Mucosa of stomach (tissue), 1 donor: ENCODE data around the gene MPL.
"Not testable (repeated sequence)": the region's sequence is repeated elsewhere in the genome, so short reads cannot be mapped to it uniquely, and the experiment has no call there.

ENCODE experiments used
- H3K27me3 ChIP-seq: one replicate; pipeline ENCODE4 v1.7.0; 2013; ENCODE audit warnings: mild to moderate bottlenecking, low read length; ENCODE audit not compliant: control insufficient read depth, insufficient read depth
- H3K36me3 ChIP-seq: one replicate; pipeline ENCODE4 v1.7.0; 2013; ENCODE audit warnings: low read length; ENCODE audit not compliant: control insufficient read depth, insufficient read depth
- H3K4me1 ChIP-seq: one replicate; pipeline ENCODE4 v1.7.0; 2013; ENCODE audit warnings: mild to moderate bottlenecking, low read length; ENCODE audit not compliant: control insufficient read depth, insufficient read depth
- H3K4me3 ChIP-seq: one replicate; pipeline ENCODE4 v1.7.0; 2013; ENCODE audit warnings: low read length
- H3K9ac ChIP-seq: one replicate; pipeline ENCODE4 v1.7.0; 2013; ENCODE audit warnings: mild to moderate bottlenecking, low read length, moderate library complexity
- H3K9me3 ChIP-seq: one replicate; pipeline ENCODE4 v1.7.0; 2013; ENCODE audit warnings: mild to moderate bottlenecking, low read length, moderate library complexity; ENCODE audit not compliant: control insufficient read depth
- donor health status: Pancreatic carcinoma.

The MPL gene

GRCh38 chr1:43366179-43366578, 28.6 kb downstream of the MPL start:
- Histone ChIP-seq H3K27me3 (no peaks in the 10 kb centered on the region), H3K9ac (peak overlapping the region; percentile 85), H3K4me3 (peak overlapping the region; percentile 39), H3K36me3 (peaks cover 30% of the 10 kb centered on the region), H3K9me3 (no peaks in the 10 kb centered on the region), H3K4me1 (peaks cover 33% of the 10 kb centered on the region)

- H3K36me3 ChIP-seq: peaks cover 30% of the 10 kb centered on the region
- H3K4me3 ChIP-seq: peak overlapping the region; percentile 39
- no peaks in the 10 kb centered on the region for H3K27me3 ChIP-seq
- peak overlapping the region; percentile 85 for H3K9ac ChIP-seq
- H3K9me3 ChIP-seq: no peaks in the 10 kb centered on the region
- peaks cover 33% of the 10 kb centered on the region for H3K4me1 ChIP-seq
These were observed 29.0 kb downstream of the MPL start for GRCh38 chr1:43366601-43367025.

- peaks cover 26% of the 10 kb centered on the region for H3K36me3 ChIP-seq
- peaks cover 33% of the 10 kb centered on the region for H3K4me1 ChIP-seq
- H3K27me3 ChIP-seq: no peaks in the 10 kb centered on the region
These were observed 29.6 kb downstream of the MPL start for GRCh38 chr1:43367026-43367903.

GRCh38 chr1:43367904-43368645, 30.5 kb downstream of the MPL start, which contains the start of gene ELOVL1:
ELOVL1 (minus strand) TSS chr1:43368011; CDS start chr1:43365609, 2,402 bp downstream.
- H3K4me3 ChIP-seq: peak within 1 kb of the TSS; percentile 39
- peaks cover 39% of the 10 kb centered on the region for H3K4me1 ChIP-seq
- H3K36me3 ChIP-seq: peaks cover 21% of the 10 kb centered on the region
- peak within 1 kb of the TSS; percentile 85 for H3K9ac ChIP-seq
- H3K27me3 ChIP-seq: no peaks in the 10 kb centered on the region
- no peaks in the 10 kb centered on the region for H3K9me3 ChIP-seq

More at GRCh38 chr1:43367026-43367903, 29.6 kb downstream of the MPL start:
- peak overlapping the region; percentile 85 for H3K9ac ChIP-seq
- no peaks in the 10 kb centered on the region for H3K9me3 ChIP-seq
- H3K4me3 ChIP-seq: peak overlapping the region; percentile 39

GRCh38 chr1:43368646-43369020, 31.0 kb downstream of the MPL start:
- H3K9ac ChIP-seq: peak overlapping the region; percentile 79
- H3K36me3 ChIP-seq: peaks cover 18% of the 10 kb centered on the region
- H3K4me1 ChIP-seq: peaks cover 37% of the 10 kb centered on the region
- peak overlapping the region; percentile 29 for H3K4me3 ChIP-seq
- H3K9me3 ChIP-seq: no peaks in the 10 kb centered on the region
- no peaks in the 10 kb centered on the region for H3K27me3 ChIP-seq

GRCh38 chr1:43369779-43370178, 32.2 kb downstream of the MPL start:
- H3K36me3 ChIP-seq, H3K9ac ChIP-seq, H3K4me3 ChIP-seq, H3K27me3 ChIP-seq, H3K9me3 ChIP-seq: not testable (repeated sequence)
- H3K4me1 ChIP-seq: peaks cover 37% of the 10 kb centered on the region

GRCh38 chr1:43370564-43370963, 32.9 kb downstream of the MPL start:
- Histone ChIP-seq H3K4me1 (peaks cover 29% of the 10 kb centered on the region), H3K9me3 (no peaks in the 10 kb centered on the region), H3K36me3 (no peaks in the 10 kb centered on the region), H3K27me3 (no peaks in the 10 kb centered on the region), H3K9ac (no peak overlapping the region), H3K4me3 (no peak overlapping the region)

- no peak overlapping the region for H3K9ac ChIP-seq
- no peaks in the 10 kb centered on the region for H3K27me3 ChIP-seq
- H3K36me3 ChIP-seq: no peaks in the 10 kb centered on the region
- H3K9me3 ChIP-seq: no peaks in the 10 kb centered on the region
- no peak overlapping the region for H3K4me3 ChIP-seq
- peaks cover 17% of the 10 kb centered on the region for H3K4me1 ChIP-seq
These were observed 34.6 kb downstream of the MPL start for GRCh38 chr1:43372172-43372571.

GRCh38 chr1:43373066-43373940, 35.7 kb downstream of the MPL start:
- no peaks in the 10 kb centered on the region for H3K27me3 ChIP-seq

GRCh38 chr1:43376723-43377235, 39.2 kb downstream of the MPL start:
- no peaks in the 10 kb centered on the region for H3K27me3 ChIP-seq
- H3K9ac ChIP-seq: no peak overlapping the region
- H3K9me3 ChIP-seq: no peaks in the 10 kb centered on the region
- no peaks in the 10 kb centered on the region for H3K36me3 ChIP-seq
- H3K4me1 ChIP-seq: peaks cover 7% of the 10 kb centered on the region
- H3K4me3 ChIP-seq: no peak overlapping the region

More at GRCh38 chr1:43373066-43373940, 35.7 kb downstream of the MPL start:
- Histone ChIP-seq H3K9ac (no peak overlapping the region), H3K4me3 (no peak overlapping the region), H3K36me3 (no peaks in the 10 kb centered on the region), H3K9me3 (no peaks in the 10 kb centered on the region), H3K4me1 (peaks cover 15% of the 10 kb centered on the region)

GRCh38 chr1:43377831-43378230, 40.2 kb downstream of the MPL start:
- no peak overlapping the region for H3K4me3 ChIP-seq
- peaks cover 3% of the 10 kb centered on the region for H3K36me3 ChIP-seq
- H3K4me1 ChIP-seq: peaks cover 10% of the 10 kb centered on the region
- no peaks in the 10 kb centered on the region for H3K9me3 ChIP-seq
- H3K27me3 ChIP-seq: no peaks in the 10 kb centered on the region
- H3K9ac ChIP-seq: no peak overlapping the region
